Tibial artery (tissue), 4 donors: ENCODE data around the gene STX16.

Experiments
- DNase-seq, 2 donors: peaks; one replicate each; pipeline ENCODE4 v3.0.0-alpha.2; 2019
- H3K27ac ChIP-seq, 2 donors: fragments of 200-600 bp; sonication (generic) in 1 of 2; 1 replicate in 1 of 2; 2 replicates in 1 of 2; pipeline ENCODE4 v1.5.1; 2018 to 2019; ENCODE audit warnings: mild to moderate bottlenecking in 1 of 2
- H3K27me3 ChIP-seq, 2 donors: fragments of 200-600 bp; sonication (generic) in 1 of 2; one replicate each; pipeline versions ENCODE4 v1.5.1 to v1.6.0; 2016 to 2019
- H3K36me3 ChIP-seq, 3 donors: fragments of 200-600 bp; sonication (generic) in 2 of 3; one replicate each; pipeline ENCODE4 v1.5.1; 2016 to 2019; ENCODE audit warnings: mild to moderate bottlenecking in 2 of 3
- H3K4me1 ChIP-seq, 4 donors: fragments of 200-600 bp; sonication (generic) in 2 of 4; 1 replicate in 3 of 4; 2 replicates in 1 of 4; pipeline ENCODE4 v1.5.1; 2016 to 2019
- H3K4me3 ChIP-seq, 2 donors: fragments of 200-600 bp; sonication (generic) in 1 of 2; 1 replicate in 1 of 2; 2 replicates in 1 of 2; pipeline ENCODE4 v1.5.1; 2018 to 2019; ENCODE audit warnings: mild to moderate bottlenecking in 2 of 2
- H3K9me3 ChIP-seq, 3 donors: fragments of 200-600 bp; sonication (generic) in 1 of 3; one replicate each; pipeline ENCODE4 v1.5.1; 2016 to 2019
- intact Hi-C: fragments of 100-400 bp; cut with DNase I; formaldehyde crosslinking; loops from one replicate; pipeline ENCODE4 v1.15.0; 2023; ENCODE audit warnings: low total_unique reads
- TF ChIP-seq, protein P1 (sequence below), 2 experiments: fragments of 200-600 bp in 1 of 2; fragments of 450-650 bp in 1 of 2; IDR thresholded peaks; one replicate each; pipeline ENCODE4 v1.5.1; 2017 to 2019; ENCODE audit warnings: antibody characterized with exemption in 2 of 2, mild to moderate bottlenecking in 1 of 2, moderate library complexity in 1 of 2

The STX16 gene

DNA sequence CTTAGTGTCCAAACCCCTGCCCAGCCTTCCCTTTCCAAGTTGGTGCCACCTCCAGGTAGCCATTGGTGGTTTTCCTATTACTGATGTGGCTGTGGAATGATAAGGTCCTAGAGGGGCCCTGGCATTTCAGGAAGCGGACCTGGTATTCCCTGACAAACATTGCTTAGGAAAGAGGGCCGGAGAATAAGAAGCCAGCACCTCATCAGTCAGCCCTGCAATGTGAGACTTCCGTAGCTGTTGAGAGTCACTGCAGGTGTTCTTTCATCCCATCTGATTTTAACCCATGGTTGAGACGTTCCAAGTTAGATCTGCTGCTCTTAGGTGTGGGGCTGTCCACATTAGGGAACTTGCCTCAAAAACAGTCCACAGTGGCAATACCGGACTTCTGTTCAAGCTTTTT is 26.7 kb downstream of the STX16 start:
- Histone ChIP-seq H3K9me3 (no peaks in the 10 kb centered on the region), H3K4me1 (no peaks in the 10 kb centered on the region), H3K36me3 (peaks cover 41 to 72% (median 52%) of the 10 kb centered on the region in 3 donors), H3K4me3 (no peak overlapping the region), H3K27ac (no peak overlapping the region), H3K27me3 (no peaks in the 10 kb centered on the region)
- no peak for DNase-seq
- intact Hi-C loops, result no loop called here
- TF ChIP-seq, protein P1, sequence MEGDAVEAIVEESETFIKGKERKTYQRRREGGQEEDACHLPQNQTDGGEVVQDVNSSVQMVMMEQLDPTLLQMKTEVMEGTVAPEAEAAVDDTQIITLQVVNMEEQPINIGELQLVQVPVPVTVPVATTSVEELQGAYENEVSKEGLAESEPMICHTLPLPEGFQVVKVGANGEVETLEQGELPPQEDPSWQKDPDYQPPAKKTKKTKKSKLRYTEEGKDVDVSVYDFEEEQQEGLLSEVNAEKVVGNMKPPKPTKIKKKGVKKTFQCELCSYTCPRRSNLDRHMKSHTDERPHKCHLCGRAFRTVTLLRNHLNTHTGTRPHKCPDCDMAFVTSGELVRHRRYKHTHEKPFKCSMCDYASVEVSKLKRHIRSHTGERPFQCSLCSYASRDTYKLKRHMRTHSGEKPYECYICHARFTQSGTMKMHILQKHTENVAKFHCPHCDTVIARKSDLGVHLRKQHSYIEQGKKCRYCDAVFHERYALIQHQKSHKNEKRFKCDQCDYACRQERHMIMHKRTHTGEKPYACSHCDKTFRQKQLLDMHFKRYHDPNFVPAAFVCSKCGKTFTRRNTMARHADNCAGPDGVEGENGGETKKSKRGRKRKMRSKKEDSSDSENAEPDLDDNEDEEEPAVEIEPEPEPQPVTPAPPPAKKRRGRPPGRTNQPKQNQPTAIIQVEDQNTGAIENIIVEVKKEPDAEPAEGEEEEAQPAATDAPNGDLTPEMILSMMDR (IDR thresholded peaks at IDR 0.05), result no peak

DNA sequence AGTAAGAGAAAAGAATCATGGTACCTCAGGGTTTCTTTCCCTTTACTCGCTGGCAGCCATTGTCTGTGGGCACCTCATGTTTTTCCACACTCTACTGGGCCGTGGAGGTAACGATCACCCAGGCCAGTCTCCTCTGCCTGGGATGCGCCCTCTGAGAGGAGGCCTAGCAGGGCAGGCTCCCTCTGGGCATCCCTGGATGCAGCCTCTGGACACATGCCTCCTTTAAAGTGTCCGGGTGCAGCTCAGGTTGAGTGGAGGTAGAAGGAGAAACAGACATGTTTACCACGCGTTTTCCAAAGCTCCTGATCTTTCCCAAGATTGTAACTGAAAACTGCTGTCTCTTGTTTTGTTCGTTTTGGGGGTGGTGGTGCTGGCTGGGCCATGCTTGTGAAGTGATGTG is 27.7 kb downstream of the STX16 start:
- Histone ChIP-seq H3K27ac (no peak overlapping the region), H3K27me3 (no peaks in the 10 kb centered on the region), H3K4me1 (no peaks in the 10 kb centered on the region), H3K9me3 (no peaks in the 10 kb centered on the region), H3K4me3 (no peak overlapping the region), H3K36me3 (peaks cover 32 to 62% (median 42%) of the 10 kb centered on the region in 3 donors)
- no peak for DNase-seq
- intact Hi-C loops, result no loop called here
- TF ChIP-seq, protein P1 (IDR thresholded peaks at IDR 0.05), result no peak

DNA sequence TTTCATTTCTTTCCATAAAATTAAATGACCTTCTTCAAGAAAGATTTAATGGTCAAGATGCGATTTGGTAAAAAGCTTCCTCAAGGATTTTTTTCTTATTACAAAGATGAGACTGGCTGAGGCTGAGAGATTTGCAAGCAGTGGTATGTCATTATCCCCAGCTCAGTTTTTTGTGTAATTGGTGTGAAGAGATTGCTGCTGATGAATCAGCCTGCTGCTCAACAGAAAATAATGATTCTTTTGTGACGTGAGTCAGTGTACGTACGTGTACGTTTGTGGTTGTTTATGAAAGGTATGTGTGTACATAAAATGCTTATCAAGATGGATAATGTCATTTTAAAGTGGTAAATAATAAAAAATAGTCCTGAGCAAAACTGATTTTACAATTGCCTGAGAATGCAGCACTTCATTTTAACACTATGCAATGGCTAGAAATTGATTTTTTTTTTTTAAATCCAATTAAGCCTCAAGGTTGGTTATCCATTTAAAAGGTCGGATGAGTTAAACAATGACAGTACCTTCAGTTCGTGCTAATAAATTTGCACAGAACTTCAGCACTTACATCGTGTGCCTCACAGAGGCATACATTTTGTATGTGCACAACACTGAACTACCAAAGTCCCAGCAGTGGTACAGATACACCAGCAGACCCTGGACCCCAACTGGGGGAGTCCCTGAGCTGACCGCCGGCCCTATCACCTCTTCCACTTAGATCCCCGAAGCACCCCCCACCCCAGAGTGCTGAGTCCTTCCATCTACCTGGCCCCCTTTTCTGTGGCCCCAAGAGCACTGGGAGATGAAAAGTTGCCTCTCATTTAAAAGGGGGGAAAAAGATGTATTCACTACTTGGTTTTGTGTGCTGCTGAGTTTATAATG is 31.8 kb downstream of the STX16 start:
- intact Hi-C loops, result no loop called here
- no peak overlapping the region for H3K27ac ChIP-seq
- TF ChIP-seq, protein P1 (IDR thresholded peaks at IDR 0.05), result no peak

DNA sequence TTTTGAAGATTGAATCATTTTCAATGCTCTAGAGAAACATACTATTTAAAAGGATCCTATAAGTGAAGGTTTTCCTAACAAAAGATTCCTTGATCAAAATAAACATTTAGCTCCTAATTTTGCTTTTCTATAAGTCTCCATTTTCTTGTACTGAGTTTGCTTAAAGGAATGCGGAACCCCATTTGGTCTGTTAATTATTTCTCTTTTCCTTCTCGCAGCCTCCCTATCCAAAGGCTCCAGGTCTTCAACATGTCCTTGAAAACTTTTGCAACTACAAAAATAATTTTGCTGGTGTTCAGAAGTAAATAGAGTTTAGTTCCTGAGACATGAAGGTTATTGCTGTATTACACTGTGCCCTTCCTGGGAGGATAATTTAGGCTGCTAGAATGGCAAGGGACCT is 33.2 kb downstream of the STX16 start:
- TF ChIP-seq, protein P1 (IDR thresholded peaks at IDR 0.05), result no peak
- no peaks in the 10 kb centered on the region for H3K27me3 ChIP-seq
- no peak for DNase-seq
- H3K9me3 ChIP-seq, result no peaks in the 10 kb centered on the region
- H3K4me3 ChIP-seq, result no peak overlapping the region
- H3K36me3 ChIP-seq, result peaks cover 12 to 17% (median 13%) of the 10 kb centered on the region in 3 donors
- no peaks in the 10 kb centered on the region for H3K4me1 ChIP-seq
- intact Hi-C loops, result no loop called here
- no peak overlapping the region for H3K27ac ChIP-seq

More for the DNA sequence above, 31.8 kb downstream of the STX16 start:
- peaks cover 13 to 25% (median 22%) of the 10 kb centered on the region in 3 donors for H3K36me3 ChIP-seq
- DNase-seq, result no peak
- no peaks in the 10 kb centered on the region for H3K4me1 ChIP-seq
- no peak overlapping the region for H3K4me3 ChIP-seq
- no peaks in the 10 kb centered on the region for H3K27me3 ChIP-seq
- no peaks in the 10 kb centered on the region for H3K9me3 ChIP-seq

DNA sequence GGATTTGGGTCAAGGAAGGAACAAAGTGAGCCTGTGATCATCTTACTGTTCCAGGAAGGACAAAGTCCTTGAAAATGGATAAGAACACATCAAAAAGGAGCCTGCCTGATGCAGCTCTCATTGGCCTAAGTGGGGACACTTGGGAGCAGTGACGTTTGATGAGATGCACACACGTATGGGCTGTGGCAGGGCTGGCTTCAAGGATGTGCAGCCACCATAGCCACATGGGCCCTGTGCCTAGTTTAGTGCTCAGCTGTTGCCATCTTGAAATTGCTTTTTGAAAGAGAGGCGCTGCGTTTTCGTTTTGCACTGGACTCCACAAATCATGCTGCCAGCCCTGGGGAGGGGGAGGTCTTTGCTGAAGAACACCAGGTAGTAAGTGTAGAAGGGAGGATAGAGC is 34.9 kb downstream of the STX16 start:
- DNase-seq, result peak in 1 of 2 donors; percentile 46
- Histone ChIP-seq H3K36me3 (peaks cover 0 to 7% (median 5%) of the 10 kb centered on the region in 3 donors), H3K27ac (no peak overlapping the region), H3K4me1 (peaks cover 0 to 11% (median 4%) of the 10 kb centered on the region in 4 donors), H3K4me3 (no peak overlapping the region), H3K9me3 (no peaks in the 10 kb centered on the region), H3K27me3 (no peaks in the 10 kb centered on the region)
- TF ChIP-seq, protein P1 (IDR thresholded peaks at IDR 0.05), result no peak
- intact Hi-C loops, result no loop called here
